ENCODE measurements around the gene HOXA5. TPM values are rescaled to one million over a fixed set of nuclear protein-coding genes. Genes with fewer than 3 reads are reported as not detected.

The HOXA5 gene
- total and polyA plus RNA-seq, 2 donors (not counting 3 experiments of a cell fraction or from before 2014, with no cell fraction given), result 18.6 to 18.8 TPM

DNA sequence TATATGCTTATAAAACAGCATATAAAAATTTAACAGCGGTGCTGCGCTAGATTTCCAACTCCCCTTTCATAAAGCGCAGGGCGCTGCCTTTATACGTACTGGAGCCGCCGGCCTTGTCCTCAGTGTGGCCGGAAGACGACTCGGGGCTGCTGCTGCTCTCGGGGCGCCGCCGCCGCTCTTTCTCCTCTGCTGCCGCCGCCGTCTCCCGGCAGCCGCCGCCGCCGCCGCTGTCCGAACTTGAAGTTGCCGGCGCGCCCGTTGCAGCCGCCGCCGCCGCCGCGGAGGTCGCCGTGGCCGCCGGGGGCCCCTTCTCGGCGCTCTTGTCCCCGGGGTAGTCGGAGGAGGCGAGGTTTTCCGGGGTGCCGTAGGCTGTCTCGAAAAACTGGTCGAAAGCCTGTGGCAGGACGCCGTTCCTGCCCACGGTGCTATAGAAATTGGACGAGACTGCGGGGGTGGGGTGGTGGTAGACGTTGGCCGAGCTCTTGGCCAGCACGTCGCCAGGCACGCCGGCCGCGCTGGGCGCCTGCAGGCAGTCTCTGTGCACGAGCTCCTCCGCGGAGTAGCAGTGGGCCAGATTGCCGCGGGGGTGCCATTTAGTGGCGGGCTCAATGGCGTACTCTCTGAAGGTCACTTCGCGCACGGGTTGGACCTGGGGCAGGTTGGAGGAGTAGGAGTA lies 41.0 kb upstream of the HOXA5 start:
- Histone ChIP-seq H3K4me1 (ENCODE audit: control insufficient read depth, extremely low read depth, insufficient read depth, low read length) (peaks cover 67% of the 10 kb centered on the region), H3K79me2 (ENCODE audit: control insufficient read depth, insufficient read depth, low read length) (peaks cover 75% of the 10 kb centered on the region), H3K9me3 (replicated peaks; ENCODE audit: control insufficient read depth, insufficient read depth, low read length) (no peaks in the 10 kb centered on the region), H3K27ac (ENCODE audit: insufficient read depth, low read depth, low read length) (peak overlapping the region; percentile 90), H3K9ac (replicated peaks; ENCODE audit: extremely low read depth, insufficient read depth, low read length) (peak overlapping the region; percentile 88), H3K36me3 (ENCODE audit: control insufficient read depth in 2 of 2, extremely low read depth in 1 of 2, insufficient read depth in 2 of 2, low read length in 2 of 2) (no peaks in the 10 kb centered on the region), H3K4me2 (ENCODE audit: insufficient read depth, low read length) (peak overlapping the region; percentile 82), H4K20me1 (replicated peaks; ENCODE audit: control insufficient read depth, extremely low read depth, insufficient read depth, low read length) (no peaks in the 10 kb centered on the region), H3K4me3 (replicated peaks in 1 of 3; ENCODE audit: insufficient read depth in 1 of 3, low read depth in 1 of 3, low read length in 3 of 3) (peak overlapping the region; percentile 82 to 91 (median 84)), H3K9me1 (replicated peaks; ENCODE audit: control insufficient read depth, extremely low read depth, insufficient read depth, low read length) (no peaks in the 10 kb centered on the region), H2AFZ (ENCODE audit: low read depth, low read length) (peak overlapping the region; percentile 23), H3K27me3 (ENCODE audit: control insufficient read depth in 2 of 2, insufficient read depth in 2 of 2, low read length in 2 of 2) (no peaks in the 10 kb centered on the region)
- dilution Hi-C loops (cut with MboI; ENCODE audit: extremely low pct_ligation_motif_present, low sequenced_read_pairs) (no loop called here), intact Hi-C loops (cut with micrococcal nuclease) (loop anchor here (1.0 to 5.0 kb wide), 3 partner anchors 7 to 1327 kb away; no protein-coding TSS in a partner anchor)
- POLR2A ChIA-PET, result interaction anchor here (0.6 to 2.0 kb wide), 6 partner anchors 8 to 67 kb away, joined by 3 to 8 read pairs (median 6); no protein-coding TSS in a partner anchor
- TSS peak; percentile 17 for BruUV-seq (replicated peaks)
- TF ChIP-seq, protein P1, sequence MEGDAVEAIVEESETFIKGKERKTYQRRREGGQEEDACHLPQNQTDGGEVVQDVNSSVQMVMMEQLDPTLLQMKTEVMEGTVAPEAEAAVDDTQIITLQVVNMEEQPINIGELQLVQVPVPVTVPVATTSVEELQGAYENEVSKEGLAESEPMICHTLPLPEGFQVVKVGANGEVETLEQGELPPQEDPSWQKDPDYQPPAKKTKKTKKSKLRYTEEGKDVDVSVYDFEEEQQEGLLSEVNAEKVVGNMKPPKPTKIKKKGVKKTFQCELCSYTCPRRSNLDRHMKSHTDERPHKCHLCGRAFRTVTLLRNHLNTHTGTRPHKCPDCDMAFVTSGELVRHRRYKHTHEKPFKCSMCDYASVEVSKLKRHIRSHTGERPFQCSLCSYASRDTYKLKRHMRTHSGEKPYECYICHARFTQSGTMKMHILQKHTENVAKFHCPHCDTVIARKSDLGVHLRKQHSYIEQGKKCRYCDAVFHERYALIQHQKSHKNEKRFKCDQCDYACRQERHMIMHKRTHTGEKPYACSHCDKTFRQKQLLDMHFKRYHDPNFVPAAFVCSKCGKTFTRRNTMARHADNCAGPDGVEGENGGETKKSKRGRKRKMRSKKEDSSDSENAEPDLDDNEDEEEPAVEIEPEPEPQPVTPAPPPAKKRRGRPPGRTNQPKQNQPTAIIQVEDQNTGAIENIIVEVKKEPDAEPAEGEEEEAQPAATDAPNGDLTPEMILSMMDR (IDR thresholded peaks at IDR 0.05; ENCODE audit: extremely low read depth in 1 of 2, insufficient read depth in 1 of 2, low read depth in 1 of 2, low read length in 2 of 2), result no peak
- no peak for TF ChIP-seq POLR2A (IDR thresholded peaks at IDR 0.05; ENCODE audit: low read depth, low read length)
- no peak for TF ChIP-seq JUN (IDR thresholded peaks at IDR 0.05; ENCODE audit: borderline replicate concordance, insufficient read depth, insufficient read length, low read depth)
- TF ChIP-seq GATA2 (IDR thresholded peaks at IDR 0.05; ENCODE audit: insufficient read depth, insufficient read length, low read depth, low read length), result no peak
- TF ChIP-seq, protein P2, sequence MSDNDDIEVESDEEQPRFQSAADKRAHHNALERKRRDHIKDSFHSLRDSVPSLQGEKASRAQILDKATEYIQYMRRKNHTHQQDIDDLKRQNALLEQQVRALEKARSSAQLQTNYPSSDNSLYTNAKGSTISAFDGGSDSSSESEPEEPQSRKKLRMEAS (IDR thresholded peaks at IDR 0.05; ENCODE audit: insufficient read depth, insufficient read length), result no peak
- no peak for TF ChIP-seq EZH2 (IDR thresholded peaks at IDR 0.05; ENCODE audit: borderline replicate concordance, low read depth, low read length, severe bottlenecking)
- TF ChIP-seq MYC (IDR thresholded peaks at IDR 0.05; ENCODE audit: low read depth, low read length), result no peak
- TF ChIP-seq FOS (IDR thresholded peaks at IDR 0.05; ENCODE audit: borderline replicate concordance, insufficient read depth, low read length), result no peak
- no peak for TF ChIP-seq POLR2AphosphoS5 (IDR thresholded peaks at IDR 0.05; ENCODE audit: insufficient read depth, low read depth, low read length)
- FAIRE-seq (peak; percentile 52), DNase-seq (ENCODE audit: low read depth, low spot score) (peak; percentile 47)
- CTCF ChIA-PET, result interaction anchor here (0.9 to 6.0 kb wide), 9 partner anchors 11 to 909 kb away, joined by 3 to 49 read pairs (median 5); partner anchors contain the start of gene HOXA10
